Measurements from ENCODE around the gene CTTN. TPM values are rescaled to one million over a fixed set of nuclear protein-coding genes. Genes with fewer than 3 reads are reported as not detected.

Gene CTTN
- total and polyA plus RNA-seq, 8 donors: 69.8 to 390 (median 289) TPM

DNA sequence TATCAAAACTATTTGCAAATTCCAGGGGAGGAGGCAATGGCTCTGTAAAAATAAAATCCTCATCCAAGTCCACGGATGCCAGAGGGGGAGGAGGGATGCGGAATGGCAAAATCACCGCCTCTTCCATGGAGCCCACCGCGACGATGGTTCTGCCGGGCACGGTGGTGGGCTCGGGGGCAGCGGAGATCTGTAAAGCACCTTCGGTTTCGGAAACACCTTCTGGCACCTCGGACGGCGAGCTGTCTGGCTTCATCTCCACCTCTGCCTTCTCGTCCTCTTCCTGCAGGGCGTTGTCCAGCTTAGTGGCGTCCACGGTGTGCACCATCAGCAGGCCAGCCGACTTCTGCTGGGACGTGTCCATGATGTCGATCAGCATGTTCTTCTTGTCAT, 87.7 kb downstream of the CTTN start:
- intact Hi-C loops (cut with DNase I; ENCODE audit: low total_unique reads): no loop called here
- DNase-seq: no peak
- TF ChIP-seq, protein P1, sequence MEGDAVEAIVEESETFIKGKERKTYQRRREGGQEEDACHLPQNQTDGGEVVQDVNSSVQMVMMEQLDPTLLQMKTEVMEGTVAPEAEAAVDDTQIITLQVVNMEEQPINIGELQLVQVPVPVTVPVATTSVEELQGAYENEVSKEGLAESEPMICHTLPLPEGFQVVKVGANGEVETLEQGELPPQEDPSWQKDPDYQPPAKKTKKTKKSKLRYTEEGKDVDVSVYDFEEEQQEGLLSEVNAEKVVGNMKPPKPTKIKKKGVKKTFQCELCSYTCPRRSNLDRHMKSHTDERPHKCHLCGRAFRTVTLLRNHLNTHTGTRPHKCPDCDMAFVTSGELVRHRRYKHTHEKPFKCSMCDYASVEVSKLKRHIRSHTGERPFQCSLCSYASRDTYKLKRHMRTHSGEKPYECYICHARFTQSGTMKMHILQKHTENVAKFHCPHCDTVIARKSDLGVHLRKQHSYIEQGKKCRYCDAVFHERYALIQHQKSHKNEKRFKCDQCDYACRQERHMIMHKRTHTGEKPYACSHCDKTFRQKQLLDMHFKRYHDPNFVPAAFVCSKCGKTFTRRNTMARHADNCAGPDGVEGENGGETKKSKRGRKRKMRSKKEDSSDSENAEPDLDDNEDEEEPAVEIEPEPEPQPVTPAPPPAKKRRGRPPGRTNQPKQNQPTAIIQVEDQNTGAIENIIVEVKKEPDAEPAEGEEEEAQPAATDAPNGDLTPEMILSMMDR (IDR thresholded peaks at IDR 0.05): no peak
- TF ChIP-seq POLR2AphosphoS5 (IDR thresholded peaks at IDR 0.05) (no peak), EP300 (IDR thresholded peaks at IDR 0.05) (no peak), POLR2A (IDR thresholded peaks at IDR 0.05) (no peak)

More for the DNA sequence above, 87.7 kb downstream of the CTTN start:
- WGBS, 5 donors: 92 to 96% (median 95%) methylated on average over 20 to 22 of the region's 22 CpGs
- Histone ChIP-seq H3K9me3 (peaks cover 5 to 10% (median 8%) of the 10 kb centered on the region in 4 donors), H3K27ac (no peak overlapping the region), H3K4me1 (peaks cover 5 to 12% (median 10%) of the 10 kb centered on the region in 4 donors), H3K36me3 (peaks cover 0 to 36% (median 24%) of the 10 kb centered on the region in 4 donors), H3K27me3 (no peaks in the 10 kb centered on the region), H3K4me3 (no peak overlapping the region)

Other genes starting within 250 kb of the CTTN start
- gene FADD, start 195.2 kb upstream of the CTTN start, total RNA-seq: 10 to 100 TPM in 3 of 5 donors, 1 to 10 TPM in 2; 4.0 to 20.4 (median 15.6) TPM
- 10 to 100 TPM; 13.9 to 19.4 (median 17.5) TPM for gene FADD, start 195.2 kb upstream of the CTTN start, polyA plus RNA-seq
- gene PPFIA1, start 127.8 kb upstream of the CTTN start, total RNA-seq: 100 to 1,000 TPM in 1 of 5 donors, 10 to 100 TPM in 4; 29.8 to 108 (median 47.2) TPM
- 10 to 100 TPM; 10.8 to 13.2 (median 12.8) TPM for gene PPFIA1, start 127.8 kb upstream of the CTTN start, polyA plus RNA-seq